ENCODE measurements around the gene WBP2. TPM values are rescaled to one million over a fixed set of nuclear protein-coding genes. Genes with fewer than 3 reads are reported as not detected.

The WBP2 gene
- total and polyA plus RNA-seq, 2 of the 13 experiments (the other 11 are each of a cell fraction or from before 2014, with no cell fraction given), result 29.2 to 29.5 TPM

DNA sequence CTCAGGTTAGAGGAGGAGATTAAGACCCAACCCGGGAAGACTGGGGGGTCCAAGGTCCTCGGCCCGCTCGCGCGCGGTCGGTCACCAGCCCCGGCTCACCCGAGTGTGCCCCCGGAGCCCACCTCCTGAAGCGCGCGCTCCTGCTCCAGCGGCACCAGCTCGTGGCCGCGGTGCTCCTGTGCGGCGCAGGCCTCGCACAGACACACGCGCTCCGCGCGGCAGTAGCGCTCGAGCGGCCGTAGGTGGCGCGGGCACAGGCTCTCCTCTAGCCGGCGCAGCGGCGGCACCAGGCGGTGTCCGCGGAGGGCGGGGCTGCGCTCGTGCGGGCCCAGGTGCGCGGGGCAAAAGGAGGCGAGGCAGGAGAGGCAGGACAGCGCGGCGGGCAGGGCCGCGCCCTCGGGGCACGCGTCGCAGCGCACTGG, 22.6 kb upstream of the WBP2 start (continued):
- no peak for TF ChIP-seq SCMH1 (CRISPR knock-in tag; IDR thresholded peaks at IDR 0.05; ENCODE audit: borderline replicate concordance)
- peak; percentile 55 for TF ChIP-seq BHLHE40 (IDR thresholded peaks at IDR 0.05; ENCODE audit: low read length)
- no peak for TF ChIP-seq MIXL1 (CRISPR knock-in tag; IDR thresholded peaks at IDR 0.05)
- TF ChIP-seq HNF4A (CRISPR knock-in tag; IDR thresholded peaks at IDR 0.05), result 0 out of 2 replicates have a peak, but pooled peaks have one; percentile 31
- peak; percentile 84 for TF ChIP-seq YEATS4 (CRISPR knock-in tag; IDR thresholded peaks at IDR 0.05; ENCODE audit: borderline replicate concordance)
- TF ChIP-seq RORA (CRISPR knock-in tag; IDR thresholded peaks at IDR 0.05), result no peak
- TF ChIP-seq ZNF383 (CRISPR knock-in tag; IDR thresholded peaks at IDR 0.05; ENCODE audit: borderline replicate concordance), result peak; percentile 81; the same call in 1 of the 2 replicates
- no peak for TF ChIP-seq ZNF670 (CRISPR knock-in tag; IDR thresholded peaks at IDR 0.05; ENCODE audit: borderline replicate concordance)
- peak; percentile 87; the same call in 1 of the 2 replicates for TF ChIP-seq ZNF784 (CRISPR knock-in tag; IDR thresholded peaks at IDR 0.05; ENCODE audit: borderline replicate concordance)
- no peak for TF ChIP-seq RBM22 (optimal IDR thresholded peaks at IDR 0.05; ENCODE audit: low read length)
- TF ChIP-seq FIP1L1 (IDR thresholded peaks at IDR 0.05; ENCODE audit: borderline replicate concordance, insufficient read depth, low read depth, low read length), result no peak
- peak; percentile 88; the same call in 1 of the 2 replicates for TF ChIP-seq HOXA9 (CRISPR knock-in tag; IDR thresholded peaks at IDR 0.05; ENCODE audit: borderline replicate concordance)
- no peak for TF ChIP-seq ZNF362 (CRISPR knock-in tag; IDR thresholded peaks at IDR 0.05; ENCODE audit: borderline replicate concordance)
- TF ChIP-seq, protein P1, sequence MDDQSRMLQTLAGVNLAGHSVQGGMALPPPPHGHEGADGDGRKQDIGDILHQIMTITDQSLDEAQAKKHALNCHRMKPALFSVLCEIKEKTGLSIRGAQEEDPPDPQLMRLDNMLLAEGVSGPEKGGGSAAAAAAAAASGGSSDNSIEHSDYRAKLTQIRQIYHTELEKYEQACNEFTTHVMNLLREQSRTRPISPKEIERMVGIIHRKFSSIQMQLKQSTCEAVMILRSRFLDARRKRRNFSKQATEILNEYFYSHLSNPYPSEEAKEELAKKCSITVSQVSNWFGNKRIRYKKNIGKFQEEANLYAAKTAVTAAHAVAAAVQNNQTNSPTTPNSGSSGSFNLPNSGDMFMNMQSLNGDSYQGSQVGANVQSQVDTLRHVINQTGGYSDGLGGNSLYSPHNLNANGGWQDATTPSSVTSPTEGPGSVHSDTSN (CRISPR knock-in tag; IDR thresholded peaks at IDR 0.05; ENCODE audit: borderline replicate concordance), result peak; percentile 79; the same call in 1 of the 2 replicates
- no peak for TF ChIP-seq MAFK (conservative IDR thresholded peaks at IDR 0.05 in 1 of 2, IDR thresholded peaks at IDR 0.05 in 1 of 2; ENCODE audit: low read length in 2 of 2)
- TF ChIP-seq, protein P2, sequence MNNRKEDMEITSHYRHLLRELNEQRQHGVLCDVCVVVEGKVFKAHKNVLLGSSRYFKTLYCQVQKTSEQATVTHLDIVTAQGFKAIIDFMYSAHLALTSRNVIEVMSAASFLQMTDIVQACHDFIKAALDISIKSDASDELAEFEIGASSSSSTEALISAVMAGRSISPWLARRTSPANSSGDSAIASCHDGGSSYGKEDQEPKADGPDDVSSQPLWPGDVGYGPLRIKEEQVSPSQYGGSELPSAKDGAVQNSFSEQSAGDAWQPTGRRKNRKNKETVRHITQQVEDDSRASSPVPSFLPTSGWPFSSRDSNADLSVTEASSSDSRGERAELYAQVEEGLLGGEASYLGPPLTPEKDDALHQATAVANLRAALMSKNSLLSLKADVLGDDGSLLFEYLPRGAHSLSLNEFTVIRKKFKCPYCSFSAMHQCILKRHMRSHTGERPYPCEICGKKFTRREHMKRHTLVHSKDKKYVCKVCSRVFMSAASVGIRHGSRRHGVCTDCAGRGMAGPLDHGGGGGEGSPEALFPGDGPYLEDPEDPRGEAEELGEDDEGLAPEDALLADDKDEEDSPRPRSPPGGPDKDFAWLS (CRISPR knock-in tag; IDR thresholded peaks at IDR 0.05; ENCODE audit: borderline replicate concordance), result no peak; the same call in 1 of the 2 replicates
- TF ChIP-seq FOXK1 (CRISPR knock-in tag; IDR thresholded peaks at IDR 0.05; ENCODE audit: borderline replicate concordance, low read depth), result no peak
- TF ChIP-seq, protein P3, sequence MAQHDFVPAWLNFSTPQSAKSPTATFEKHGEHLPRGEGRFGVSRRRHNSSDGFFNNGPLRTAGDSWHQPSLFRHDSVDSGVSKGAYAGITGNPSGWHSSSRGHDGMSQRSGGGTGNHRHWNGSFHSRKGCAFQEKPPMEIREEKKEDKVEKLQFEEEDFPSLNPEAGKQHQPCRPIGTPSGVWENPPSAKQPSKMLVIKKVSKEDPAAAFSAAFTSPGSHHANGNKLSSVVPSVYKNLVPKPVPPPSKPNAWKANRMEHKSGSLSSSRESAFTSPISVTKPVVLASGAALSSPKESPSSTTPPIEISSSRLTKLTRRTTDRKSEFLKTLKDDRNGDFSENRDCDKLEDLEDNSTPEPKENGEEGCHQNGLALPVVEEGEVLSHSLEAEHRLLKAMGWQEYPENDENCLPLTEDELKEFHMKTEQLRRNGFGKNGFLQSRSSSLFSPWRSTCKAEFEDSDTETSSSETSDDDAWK (CRISPR knock-in tag; IDR thresholded peaks at IDR 0.05), result no peak
- no peak for TF ChIP-seq ZNF619 (CRISPR knock-in tag; IDR thresholded peaks at IDR 0.05)
- TF ChIP-seq IKZF5 (CRISPR knock-in tag; IDR thresholded peaks at IDR 0.05), result no peak
- no peak for TF ChIP-seq SKI (IDR thresholded peaks at IDR 0.05; ENCODE audit: partially characterized antibody)
- TF ChIP-seq HDAC1 (CRISPR knock-in tag; IDR thresholded peaks at IDR 0.05), result peak; percentile 27; the same call in 1 of the 2 replicates

All from HepG2 (cell line).